HUDEP-2 (cell line): Measurements from ENCODE around the gene CDT1.
"Not testable (repeated sequence)": the region's sequence is repeated elsewhere in the genome, so short reads cannot be mapped to it uniquely, and the experiment has no call there.

ENCODE experiments used
- DNase-seq, 76 experiments: peaks; one replicate each; lab custom pipeline; 2025; ENCODE audit not compliant: unreplicated experiment in 76 of 76; lab: John Stamatoyannopoulos, UW

The CDT1 gene

GRCh38 chr16:88768071-88768783 lies 35.4 kb upstream of the CDT1 start:
- peak in 18 of 76 experiments; percentile 6 to 46 (median 27) for DNase-seq

DNA sequence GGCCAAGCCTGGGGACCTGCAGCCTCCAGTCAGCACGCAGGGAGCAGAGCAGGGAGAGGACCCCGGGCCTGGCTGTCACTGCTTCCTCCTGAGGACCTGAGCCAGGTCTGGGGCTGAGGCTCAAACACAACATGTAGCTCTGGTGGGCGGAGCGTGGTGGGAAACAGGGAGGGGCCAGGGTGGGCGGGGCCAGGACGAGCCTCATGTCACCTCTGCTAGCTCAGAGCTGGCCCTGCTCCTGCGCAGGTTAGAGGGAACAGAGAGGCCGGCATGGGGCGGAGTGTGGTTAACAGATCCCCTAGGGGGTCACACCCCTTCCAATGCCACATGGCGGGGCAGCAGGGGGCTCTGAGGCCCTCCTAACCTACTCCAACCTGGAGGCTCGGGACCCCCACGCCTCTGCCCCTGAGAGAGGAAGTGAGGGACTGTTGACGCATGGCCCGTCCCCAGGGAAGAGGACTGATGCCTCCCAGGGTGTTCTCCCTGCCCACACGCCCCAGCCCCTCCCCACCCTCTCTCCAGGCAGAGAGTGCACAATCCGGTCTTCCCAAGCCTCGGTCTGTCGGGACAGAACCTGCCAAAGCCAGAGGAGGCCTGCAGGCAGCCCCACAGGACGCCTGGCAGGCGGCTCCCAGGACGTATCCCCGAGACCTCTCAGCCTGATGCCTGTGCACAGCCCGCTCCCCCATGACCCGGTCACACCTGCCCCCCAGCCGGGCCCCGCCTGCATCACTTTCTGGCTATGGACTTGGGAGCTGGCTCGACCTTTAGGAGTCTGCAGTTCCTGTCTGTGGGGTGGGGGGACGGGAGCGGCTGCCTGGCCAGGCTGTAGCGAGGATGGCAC lies 33.8 kb upstream of the CDT1 start:
- peak in 58 of 76 experiments; percentile 11 to 83 (median 56) for DNase-seq

GRCh38 chr16:88770461-88771293 lies 32.9 kb upstream of the CDT1 start:
- DNase-seq = peak in 74 of 76 experiments; percentile 29 to 97 (median 78)

DNA sequence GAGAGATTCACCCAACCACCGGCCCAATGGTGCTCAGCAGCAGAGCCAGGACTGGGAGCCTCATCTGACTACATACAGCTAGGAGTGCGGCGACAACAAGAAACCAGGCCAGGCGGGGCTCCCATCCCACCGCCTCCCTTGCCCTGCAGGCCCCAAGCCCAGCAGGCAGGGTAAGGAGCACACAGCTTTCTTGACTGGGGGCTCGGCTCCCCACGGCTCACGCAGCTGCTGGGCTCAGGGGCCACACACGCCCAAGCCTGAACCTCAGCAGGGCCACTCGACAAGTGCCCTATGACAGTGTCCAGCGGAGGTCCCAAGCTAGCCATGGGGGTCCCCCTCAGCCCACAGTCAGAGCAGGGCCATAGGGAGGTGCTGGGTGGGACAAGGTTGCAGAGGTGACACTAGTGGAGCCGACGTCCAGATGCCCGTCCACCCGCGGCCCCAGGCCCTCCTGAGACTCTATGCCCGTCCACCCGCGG lies 32.3 kb upstream of the CDT1 start:
- no peak for DNase-seq

GRCh38 chr16:88771781-88772180 lies 31.8 kb upstream of the CDT1 start:
- DNase-seq = not testable (repeated sequence)

DNA sequence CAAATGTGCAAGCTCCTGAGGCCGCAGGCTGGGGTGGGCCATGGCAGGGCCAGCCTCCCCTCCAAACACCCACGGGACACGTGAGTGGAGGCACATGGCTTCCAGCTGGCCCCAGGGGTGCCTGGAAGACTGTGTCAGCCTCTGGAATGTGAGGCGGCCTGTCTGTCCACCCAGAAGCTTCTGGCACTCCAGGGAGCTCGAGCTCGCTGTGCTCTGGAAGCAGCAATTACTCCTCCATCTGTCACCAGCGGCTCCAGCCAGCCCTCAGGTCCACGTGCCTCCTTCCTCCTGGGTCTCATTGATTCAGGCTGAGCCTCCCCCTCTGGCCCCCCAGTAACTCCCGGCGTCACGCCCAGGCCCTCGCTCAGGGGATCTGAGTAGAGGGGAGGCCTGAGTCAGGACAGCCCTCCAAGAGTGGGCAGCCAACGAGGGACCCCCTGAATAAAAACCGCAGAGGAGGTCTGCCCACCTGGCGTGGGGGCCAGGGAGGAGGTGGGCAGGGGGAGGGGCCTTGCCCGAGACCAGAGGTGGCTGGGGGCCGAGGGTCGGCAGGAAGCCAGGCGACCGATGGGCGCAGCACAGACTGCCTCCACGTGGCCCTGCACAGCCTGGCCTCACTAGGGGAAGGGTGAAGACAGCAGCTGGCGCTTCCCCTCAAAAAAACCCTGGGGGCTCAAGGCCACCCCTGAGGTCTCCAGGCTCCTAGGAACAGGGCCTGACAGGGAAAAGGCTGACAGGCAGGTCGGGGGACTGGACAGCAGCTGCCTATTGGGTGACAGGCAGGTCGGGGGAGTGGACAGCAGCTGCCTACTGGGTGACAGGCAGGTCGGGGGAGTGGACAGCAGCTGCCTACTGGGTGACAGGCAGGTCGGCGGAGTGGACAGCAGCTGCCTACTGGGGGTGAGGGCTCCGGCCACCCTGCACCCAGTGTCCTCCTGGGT lies 30.4 kb upstream of the CDT1 start:
- peak in 12 of 76 experiments; percentile 14 to 54 (median 24) for DNase-seq

DNA sequence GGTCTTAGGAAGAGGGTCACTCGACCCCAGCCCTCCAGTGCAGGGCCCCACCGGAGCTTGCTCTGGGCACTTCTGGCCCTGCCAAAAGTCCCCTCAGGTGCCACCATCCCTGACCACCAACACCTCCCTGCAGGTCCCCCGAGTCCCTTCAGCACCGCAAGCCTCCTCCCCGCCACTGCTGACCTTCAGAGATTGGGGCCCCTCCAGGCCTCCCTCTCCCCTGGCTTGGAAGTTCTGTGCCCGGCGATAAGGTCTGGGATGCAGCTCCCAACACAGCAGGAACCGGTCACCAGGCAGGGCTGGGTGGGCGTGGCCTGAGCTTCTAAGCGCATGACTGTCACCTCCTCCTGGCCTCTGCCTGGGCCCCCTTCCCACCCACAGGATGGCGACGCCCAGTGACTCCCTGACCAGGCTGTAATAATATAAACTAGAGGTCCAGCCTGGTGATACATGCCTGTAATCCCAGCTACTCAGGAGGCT lies 29.7 kb upstream of the CDT1 start:
- DNase-seq = peak in 70 of 76 experiments; percentile 16 to 93 (median 66)

GRCh38 chr16:88774544-88775393 lies 28.8 kb upstream of the CDT1 start:
- no peak for DNase-seq

GRCh38 chr16:88775825-88776224 lies 27.8 kb upstream of the CDT1 start:
- no peak for DNase-seq

- no peak for DNase-seq
Measured at GRCh38 chr16:88777471-88778270, 25.9 kb upstream of the CDT1 start.

DNA sequence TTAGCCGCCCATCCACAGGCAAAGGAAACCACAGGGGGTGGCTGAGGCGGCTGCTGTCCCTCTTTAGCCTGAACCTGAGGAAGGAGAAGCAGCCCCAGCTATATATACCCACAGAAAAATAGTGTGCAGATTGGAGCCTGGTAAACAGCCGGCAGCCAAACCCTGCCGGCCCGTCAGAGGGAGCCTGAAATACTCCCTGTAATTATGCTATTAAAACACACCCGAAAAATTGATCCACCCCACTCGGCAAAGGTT lies 25.4 kb upstream of the CDT1 start:
- DNase-seq = no peak

- DNase-seq = no peak
Measured at GRCh38 chr16:88778541-88779065, 25.0 kb upstream of the CDT1 start.

GRCh38 chr16:88779406-88780141 lies 24.0 kb upstream of the CDT1 start:
- no peak for DNase-seq

DNA sequence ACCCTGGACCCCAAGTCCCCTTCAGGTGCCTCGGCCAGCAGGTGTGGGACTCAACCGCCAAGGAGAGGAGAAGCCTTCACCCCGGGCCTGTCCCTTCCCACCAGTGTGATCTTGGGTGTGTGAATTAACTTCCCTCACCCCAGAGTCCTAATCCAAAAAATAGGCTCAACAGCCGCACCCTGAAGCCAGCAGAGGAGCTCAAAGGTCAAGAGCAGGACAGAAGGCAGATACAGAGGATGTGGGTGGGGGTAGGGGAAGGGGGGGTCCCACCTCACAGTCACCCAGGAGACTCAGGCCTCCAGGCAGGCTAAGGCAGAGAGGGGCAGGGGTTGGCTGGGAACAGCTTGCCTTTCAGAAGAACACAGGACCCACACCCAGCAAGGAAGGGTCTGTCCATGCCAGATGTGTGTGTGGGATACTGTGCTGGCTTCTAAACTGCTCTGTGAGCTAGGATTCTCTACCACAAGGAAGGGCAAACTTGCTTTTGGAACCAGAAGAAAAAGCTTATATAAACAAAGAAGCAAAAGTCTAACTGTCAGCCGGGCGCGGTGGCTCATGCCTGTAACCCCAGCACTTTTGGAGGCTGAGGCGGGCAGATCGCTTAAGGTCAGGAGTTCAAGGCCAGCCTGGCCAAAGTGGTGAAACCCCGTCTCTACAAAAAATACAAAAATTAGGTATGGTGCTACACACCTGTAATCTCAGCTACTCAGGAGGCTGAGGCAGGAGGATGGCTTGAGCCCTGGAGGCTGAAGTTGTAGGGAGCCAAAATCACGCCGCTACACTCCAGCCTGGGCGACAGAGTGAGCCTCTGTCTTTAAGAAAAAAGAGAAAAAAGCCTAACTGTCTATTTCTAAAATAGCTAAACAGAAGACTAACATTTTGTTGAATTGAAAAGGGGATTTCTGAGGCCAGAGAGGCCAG lies 23.2 kb upstream of the CDT1 start:
- DNase-seq = no peak

DNA sequence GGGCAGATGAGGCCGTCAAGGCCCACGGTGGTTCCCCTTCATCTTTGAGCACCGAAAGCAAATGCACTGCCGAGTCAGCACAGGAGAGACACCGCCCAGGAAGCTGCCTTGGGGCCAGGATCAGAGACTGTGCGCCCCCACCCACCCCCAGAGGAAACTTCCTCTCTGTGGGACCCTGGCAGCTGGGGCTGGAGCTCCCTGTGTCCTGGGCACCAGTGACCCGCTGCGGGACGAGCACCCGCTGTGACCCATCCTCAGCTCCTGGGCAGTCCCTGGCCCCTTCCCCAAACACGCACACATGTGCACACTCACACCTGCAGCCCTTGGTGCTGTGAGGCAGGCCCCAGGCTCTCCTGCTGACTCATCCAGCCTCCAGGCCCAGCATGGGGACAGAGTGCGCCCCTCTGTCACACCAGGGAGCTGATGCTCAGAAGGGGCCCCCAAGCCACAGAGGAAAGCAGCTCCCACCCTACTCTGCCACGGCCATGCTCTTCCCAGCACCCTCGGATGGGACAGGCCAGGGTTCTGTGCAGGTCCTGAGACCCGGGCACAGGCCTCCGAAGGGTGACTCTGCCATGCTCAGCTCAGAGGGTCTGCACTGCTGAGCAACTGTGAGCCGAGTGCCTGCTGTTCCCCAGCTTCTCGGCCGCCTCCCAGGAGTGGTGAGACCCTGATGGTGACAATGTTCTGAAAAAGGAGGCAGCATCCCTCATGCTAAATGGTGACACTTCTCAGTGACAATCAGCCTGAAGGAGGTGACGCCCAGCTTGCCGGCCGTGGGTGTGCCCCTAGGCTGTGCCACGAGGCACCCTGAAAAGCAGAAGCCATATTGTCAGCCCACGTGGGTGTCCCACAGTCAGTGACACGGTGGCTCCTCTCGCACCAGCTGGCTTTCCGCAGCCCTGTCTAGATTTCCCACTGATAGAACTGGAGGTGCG lies 22.2 kb upstream of the CDT1 start:
- DNase-seq = peak in 66 of 76 experiments; percentile 24 to 78 (median 59)
